Panc1 (cell line): ENCODE data around the gene MEX3C. TPM values are rescaled to one million over a fixed set of nuclear protein-coding genes. Genes with fewer than 3 reads are reported as not detected.

Experiments
- ATAC-seq: fragments of 200-7000 bp; cut with Tn5 transposase; 2 replicates; pipeline ENCODE4 v1.9.1; 2020; ENCODE audit warnings: mild to moderate bottlenecking, moderate library complexity
- BruUV-seq: library from RNA; stranded (reverse); fragments of 400-500 nt; replicated peaks from 2 replicates; lab custom pipeline; 2021; lab: Mats Ljungman, UMichigan
- CTCF ChIA-PET: fragments of 300-600 bp; sonication (Branson Sonifier 250); formaldehyde crosslinking; loops from one replicate; lab custom pipeline; 2022; ENCODE audit warnings: antibody characterized with exemption; lab: Charles Lee
- POLR2A ChIA-PET: fragments of 300-600 bp; sonication (Branson Sonifier 250); formaldehyde crosslinking; loops from one replicate; lab custom pipeline; 2022; ENCODE audit warnings: antibody characterized with exemption; lab: Charles Lee
- DNase-seq: peaks from one replicate; pipeline ENCODE4 v3.0.0-alpha.2; 2010; ENCODE audit warnings: low read depth, low spot score
- H3K27ac ChIP-seq: 2 replicates; pipeline ENCODE4 v1.5.1; 2011; ENCODE audit warnings: mild to moderate bottlenecking, low read length, inconsistent platforms
- H3K27me3 ChIP-seq: fragments of 200-500 bp; sonication (Bioruptor generic); 2 replicates; pipeline ENCODE4 v1.6.0; 2014; ENCODE audit warnings: low read length, inconsistent platforms; ENCODE audit not compliant: control insufficient read depth, insufficient read depth
- H3K36me3 ChIP-seq: fragments of 200-500 bp; sonication (Bioruptor generic); 2 replicates; pipeline ENCODE4 v1.5.1; 2014; ENCODE audit warnings: inconsistent platforms, mild to moderate bottlenecking, low read length, moderate library complexity; ENCODE audit not compliant: control insufficient read depth, insufficient read depth
- H3K4me1 ChIP-seq: 2 replicates; pipeline ENCODE4 v1.5.1; 2011; ENCODE audit warnings: inconsistent platforms, mild to moderate bottlenecking, low read length, moderate library complexity; ENCODE audit not compliant: control insufficient read depth, insufficient read depth
- H3K4me3 ChIP-seq, 2 experiments: 2 replicates each; pipeline ENCODE4 v1.5.1; 2011 to 2012; ENCODE audit warnings: low read depth in 2 of 2, low read length in 2 of 2, mild to moderate bottlenecking in 2 of 2, inconsistent platforms in 1 of 2, moderate library complexity in 1 of 2
- H3K9me3 ChIP-seq: fragments of 200-500 bp; sonication (Bioruptor generic); 2 replicates; pipeline ENCODE4 v1.5.1; 2014; ENCODE audit warnings: low read depth, mild to moderate bottlenecking, inconsistent platforms, low read length, moderate library complexity; ENCODE audit not compliant: control insufficient read depth, insufficient read depth
- CTCF ChIP-seq: fragments of 450-650 bp; IDR thresholded peaks from 2 replicates; pipeline ENCODE4 v1.5.1; 2017; ENCODE audit warnings: mild to moderate bottlenecking
- POLR2AphosphoS5 ChIP-seq: IDR thresholded peaks from 2 replicates; pipeline ENCODE4 v1.6.1; 2012; ENCODE audit warnings: mild to moderate bottlenecking, low read depth, low read length, moderate library complexity
- REST ChIP-seq, 2 experiments: IDR thresholded peaks; 2 replicates each; pipeline ENCODE4 v1.6.1; 2011 to 2012; ENCODE audit warnings: low read depth in 2 of 2, control low read depth in 1 of 2, low read length in 1 of 2, mild to moderate bottlenecking in 1 of 2, moderate library complexity in 1 of 2; ENCODE audit not compliant: insufficient read depth in 1 of 2
- SIN3A ChIP-seq: IDR thresholded peaks from 2 replicates; pipeline ENCODE4 v1.6.1; 2012; ENCODE audit warnings: low read depth, mild to moderate bottlenecking, low read length, moderate library complexity, borderline replicate concordance; ENCODE audit not compliant: insufficient read depth
- TCF7L2 ChIP-seq: IDR thresholded peaks from 2 replicates; pipeline ENCODE4 v1.6.1; 2011; ENCODE audit warnings: mild to moderate bottlenecking, low read depth, low read length, inconsistent platforms
- in situ Hi-C: cut with HindIII; loops from 2 replicates; pipeline ENCODE4 v1.10.0; 2016; ENCODE audit warnings: low sequenced_read_pairs, low pct_unique_long_range_greater_than_20kb
- intact Hi-C: fragments of 100-400 bp; cut with micrococcal nuclease; formaldehyde crosslinking; loops from one replicate; pipeline ENCODE4 v1.10.0; 2022; ENCODE audit not compliant: unreplicated experiment
- total RNA-seq: library from RNA; stranded (reverse); gene quantifications from one replicate; pipeline ENCODE4 v1.2.1, GENCODE V29; 2021; ENCODE audit not compliant: unreplicated experiment

Gene MEX3C
- total RNA-seq, 1 experiment from 2014 or later, result 29.0 TPM

GRCh38 chr18:51157215-51157614, 40.3 kb downstream of the MEX3C start:
- no peaks in the 10 kb centered on the region for H3K4me1 ChIP-seq
- no peaks in the 10 kb centered on the region for H3K27me3 ChIP-seq
- no peak overlapping the region for H3K27ac ChIP-seq
- in situ Hi-C loops (no loop called here), intact Hi-C loops (no loop called here)
- H3K9me3 ChIP-seq, result no peaks in the 10 kb centered on the region
- no peak for DNase-seq
- ATAC-seq, result no peak
- TF ChIP-seq TCF7L2, result no peak
- no peak for TF ChIP-seq REST (IDR thresholded peaks at IDR 0.05; ENCODE audit: insufficient read depth in 1 of 2, low read depth in 2 of 2, low read length in 1 of 2)
- TF ChIP-seq CTCF, result no peak
- no peak for TF ChIP-seq POLR2AphosphoS5
- TF ChIP-seq SIN3A, result no peak
- POLR2A ChIA-PET, result no interaction called here
- no TSS peak for BruUV-seq
- CTCF ChIA-PET, result no interaction called here
- H3K4me3 ChIP-seq, result no peak overlapping the region
- H3K36me3 ChIP-seq, result no peaks in the 10 kb centered on the region

- intact Hi-C loops, result no loop called here
- Histone ChIP-seq H3K27ac (no peak overlapping the region), H3K27me3 (no peaks in the 10 kb centered on the region), H3K4me3 (no peak overlapping the region), H3K9me3 (no peaks in the 10 kb centered on the region), H3K4me1 (no peaks in the 10 kb centered on the region), H3K36me3 (no peaks in the 10 kb centered on the region)
- CTCF ChIA-PET, result no interaction called here
- no TSS peak for BruUV-seq
- ATAC-seq (no peak), DNase-seq (no peak)
- in situ Hi-C loops, result no loop called here
- POLR2A ChIA-PET, result no interaction called here
- TF ChIP-seq TCF7L2 (no peak), REST (IDR thresholded peaks at IDR 0.05; ENCODE audit: insufficient read depth in 1 of 2, low read depth in 2 of 2, low read length in 1 of 2) (no peak), SIN3A (no peak)
Observed at GRCh38 chr18:51154431-51155063, 42.9 kb downstream of the MEX3C start.
